NCI-H128 (cell line): ENCODE data around the gene TMEM190.
"Not testable (repeated sequence)": the region's sequence is repeated elsewhere in the genome, so short reads cannot be mapped to it uniquely, and the experiment has no call there.

Experiments used
- DNase-seq: peaks from one replicate; lab custom pipeline; 2025; ENCODE audit not compliant: unreplicated experiment; lab: John Stamatoyannopoulos, UW

Gene TMEM190

DNA sequence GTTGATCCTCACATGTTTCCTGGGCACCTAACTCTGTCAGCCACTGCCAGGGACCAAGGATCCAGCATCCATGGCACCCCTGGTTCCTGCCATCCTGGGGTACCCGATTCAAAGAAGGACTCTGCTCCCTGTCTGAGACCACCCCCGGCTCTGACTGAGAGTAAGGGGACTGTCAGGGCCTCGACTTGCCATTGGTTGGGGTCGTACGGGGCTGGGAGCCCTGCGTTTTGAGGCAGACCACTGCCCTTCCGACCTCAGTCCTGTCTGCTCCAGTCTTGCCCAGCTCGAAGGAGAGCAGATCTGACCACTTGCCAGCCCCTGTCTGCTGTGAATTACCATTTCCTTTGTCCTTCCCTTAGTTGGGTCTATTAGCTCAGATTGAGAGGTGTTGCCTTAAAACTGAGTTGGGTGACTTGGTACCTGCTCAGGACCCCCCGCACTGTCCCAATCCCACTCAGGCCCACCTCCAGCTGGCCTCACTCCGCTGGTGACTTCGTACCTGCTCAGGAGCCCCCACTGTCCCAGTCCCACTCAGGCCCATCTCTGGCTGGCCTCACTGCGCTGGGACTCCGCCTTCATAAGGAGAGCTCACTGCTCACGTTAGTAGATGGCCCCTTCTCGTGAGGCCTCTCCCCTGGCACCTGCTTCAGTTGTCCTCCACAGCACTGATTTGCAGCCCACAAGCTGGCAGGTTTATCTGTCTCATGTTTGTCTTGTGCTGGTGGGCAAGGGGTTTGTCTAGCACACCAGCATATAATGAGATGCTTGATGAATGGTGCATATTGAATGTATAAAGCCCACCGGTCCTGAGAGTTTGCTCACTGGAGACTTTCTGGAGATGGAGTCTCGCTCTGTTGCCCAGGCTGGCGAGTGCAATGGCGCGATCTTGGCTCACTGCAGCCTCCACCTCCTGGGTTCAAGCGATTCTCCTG lies 13.0 kb downstream of the TMEM190 start:
- DNase-seq, result no peak

DNA sequence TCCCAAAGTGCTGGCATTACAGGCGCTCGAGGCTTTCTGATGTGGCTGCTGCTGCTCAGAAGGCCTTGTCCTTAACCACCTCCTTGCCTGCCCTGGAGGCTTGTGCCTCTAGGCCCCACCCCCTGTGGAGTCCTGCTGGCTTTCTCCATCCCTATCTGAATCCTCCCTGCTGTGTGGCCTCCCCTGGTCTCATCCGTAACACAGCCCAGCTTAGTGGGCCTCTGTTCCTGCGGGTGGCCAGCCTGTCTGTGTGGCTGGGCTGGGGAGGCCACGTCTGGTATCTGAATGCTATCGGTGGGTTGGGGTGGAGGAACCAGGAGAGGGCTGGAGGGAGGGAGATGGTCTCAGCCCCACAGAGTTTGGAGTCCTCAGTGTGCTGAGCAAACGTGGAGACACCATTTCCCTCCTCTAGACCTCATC lies 13.8 kb downstream of the TMEM190 start:
- DNase-seq, result no peak

GRCh38 chr19:55391191-55391670 lies 14.6 kb downstream of the TMEM190 start:
- no peak for DNase-seq

- DNase-seq, result no peak
Observed at GRCh38 chr19:55391702-55392615, 15.3 kb downstream of the TMEM190 start.

GRCh38 chr19:55392820-55393761 lies 16.5 kb downstream of the TMEM190 start:
- no peak for DNase-seq

- no peak for DNase-seq
Observed at GRCh38 chr19:55398200-55398925, 21.7 kb downstream of the TMEM190 start.

DNA sequence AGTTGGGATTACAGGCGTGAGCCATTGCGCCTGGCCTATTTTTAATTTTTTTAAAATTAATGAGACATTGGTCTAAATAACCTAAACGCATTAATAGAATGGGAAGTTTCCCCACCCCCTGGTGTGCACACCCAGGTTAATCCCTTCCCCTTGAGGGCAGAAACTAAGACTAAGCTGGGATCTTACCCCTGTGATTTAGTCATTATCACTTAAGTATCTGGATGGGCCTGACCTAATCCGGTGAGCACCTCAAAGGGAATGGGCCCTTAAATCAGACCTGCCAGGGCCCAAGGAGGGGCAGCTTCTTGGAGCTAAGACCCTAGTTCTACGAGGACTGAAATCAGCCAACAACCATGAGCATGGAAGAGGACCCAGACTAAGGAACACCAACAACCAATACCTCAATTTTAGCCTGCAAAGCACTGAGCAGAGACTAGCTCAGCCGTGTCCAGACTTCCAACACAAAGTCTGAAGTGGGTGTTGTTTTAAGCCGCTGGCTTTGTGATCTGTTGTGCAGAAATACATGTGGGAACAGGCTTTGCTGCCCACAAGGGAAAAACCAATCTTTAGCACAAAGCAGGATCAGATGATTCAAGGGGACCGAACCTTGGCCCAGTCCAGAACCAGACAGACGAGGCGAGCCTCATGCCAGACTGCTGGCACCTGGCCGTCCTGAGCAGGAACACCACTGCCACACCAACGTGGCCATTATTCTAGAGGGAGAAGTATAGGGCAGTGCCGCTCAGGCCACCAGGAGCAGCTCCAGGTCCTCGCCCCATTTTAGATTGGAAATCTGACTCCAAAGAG lies 23.9 kb downstream of the TMEM190 start:
- DNase-seq, result no peak

DNA sequence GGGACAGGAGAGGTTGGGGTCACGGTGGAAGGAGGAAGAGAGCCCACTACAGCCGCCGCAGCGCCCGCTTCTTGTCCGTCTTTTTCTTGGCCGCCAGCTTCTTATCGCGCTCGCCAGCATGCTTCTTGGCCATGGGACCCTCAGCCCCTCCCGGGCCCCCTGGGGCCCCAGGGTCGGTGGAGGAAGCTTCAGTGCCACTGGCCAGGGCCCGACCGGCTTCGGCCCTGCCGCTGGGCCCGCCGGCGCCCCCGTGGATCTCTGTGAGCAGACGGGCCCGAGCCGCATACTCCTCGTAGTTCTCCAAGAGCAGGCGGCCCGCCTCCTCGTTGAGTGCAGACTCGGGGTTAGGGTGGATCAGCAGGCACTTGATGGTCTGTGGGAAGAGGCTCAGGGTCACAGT lies 24.8 kb downstream of the TMEM190 start:
- not testable (repeated sequence) for DNase-seq

GRCh38 chr19:55402509-55402908 lies 25.9 kb downstream of the TMEM190 start:
- DNase-seq, result no peak

- DNase-seq, result no peak
Observed at GRCh38 chr19:55405638-55406037, 29.0 kb downstream of the TMEM190 start.

DNA sequence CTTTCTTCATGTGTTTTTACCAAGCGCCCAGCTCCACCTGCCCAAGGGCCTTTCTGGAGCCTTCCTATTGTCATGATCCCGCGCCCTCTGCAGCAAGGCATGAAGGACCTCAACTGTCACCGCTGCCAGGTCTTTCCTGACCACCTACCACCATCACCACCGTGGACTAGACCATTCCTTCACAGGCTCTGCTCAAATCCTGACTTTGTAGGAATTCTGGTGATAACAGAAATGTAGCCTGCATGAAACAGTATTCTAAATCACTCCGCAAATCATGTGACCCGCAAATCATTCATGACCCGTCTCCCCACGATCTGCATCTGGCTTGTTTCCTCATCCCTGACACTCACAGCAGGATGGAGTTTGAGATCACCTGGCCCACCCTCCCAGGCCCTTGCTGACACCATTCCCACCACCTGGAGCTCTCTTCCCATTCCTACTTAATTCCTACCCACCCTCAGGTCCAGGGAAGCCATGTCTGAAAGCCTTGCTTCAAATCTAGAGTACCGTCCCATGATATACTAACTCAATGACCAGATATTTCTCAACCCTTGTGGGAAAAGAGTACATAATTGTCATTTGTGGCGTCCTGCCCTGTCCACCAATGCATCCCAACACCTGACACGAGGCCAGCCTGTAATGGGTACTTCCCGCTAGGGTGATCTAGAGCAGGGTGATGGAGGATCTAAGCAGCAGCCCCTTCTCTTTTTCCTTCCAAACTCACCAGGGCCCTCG lies 29.6 kb downstream of the TMEM190 start:
- no peak for DNase-seq

DNA sequence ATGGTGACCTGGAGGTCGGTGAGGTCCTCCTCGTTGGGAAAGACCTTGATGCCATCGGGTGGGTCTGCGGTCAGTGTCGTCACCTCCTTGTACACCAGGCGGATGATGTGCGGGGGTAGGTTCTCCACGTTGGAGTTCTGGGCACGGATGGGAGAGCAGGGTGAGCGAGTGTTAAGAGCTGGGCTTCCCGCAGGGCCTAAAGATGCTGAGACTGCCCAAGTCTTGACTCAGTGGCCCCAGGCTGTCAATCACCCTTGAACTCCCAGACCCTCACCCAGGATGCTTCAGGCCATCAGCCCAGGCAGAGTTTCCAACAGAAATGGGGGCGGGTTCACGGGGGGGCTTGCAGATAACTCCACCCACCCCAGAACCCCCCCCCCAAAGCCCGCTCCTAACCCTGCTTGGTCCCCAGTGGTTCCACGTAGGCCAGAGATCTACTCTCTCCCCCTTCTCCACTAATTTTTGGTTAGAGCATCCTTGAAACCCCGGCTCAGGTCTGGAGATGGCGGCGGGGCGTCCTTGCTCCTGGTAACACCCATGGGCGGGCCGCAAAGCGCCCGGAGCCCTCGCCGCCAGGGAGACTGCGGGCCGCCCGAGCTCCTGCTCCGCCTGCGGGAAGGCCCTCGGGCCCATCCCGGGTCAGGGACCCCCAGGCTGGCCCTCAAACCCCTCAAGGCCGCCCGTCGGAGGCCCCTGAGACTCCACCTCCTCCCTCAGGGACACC lies 30.4 kb downstream of the TMEM190 start:
- no peak for DNase-seq

- not testable (repeated sequence) for DNase-seq
Observed at GRCh38 chr19:55407550-55407799, 30.8 kb downstream of the TMEM190 start, which contains the start of gene UBE2S. UBE2S (minus strand) TSS chr19:55407788; CDS start chr19:55407589, 199 bp downstream.

- DNase-seq, result peak; percentile 95
Observed at GRCh38 chr19:55407800-55408532, 31.3 kb downstream of the TMEM190 start.

GRCh38 chr19:55408533-55408872 lies 31.9 kb downstream of the TMEM190 start:
- no peak for DNase-seq

GRCh38 chr19:55409179-55409578 lies 32.6 kb downstream of the TMEM190 start:
- DNase-seq, result not testable (repeated sequence)

DNA sequence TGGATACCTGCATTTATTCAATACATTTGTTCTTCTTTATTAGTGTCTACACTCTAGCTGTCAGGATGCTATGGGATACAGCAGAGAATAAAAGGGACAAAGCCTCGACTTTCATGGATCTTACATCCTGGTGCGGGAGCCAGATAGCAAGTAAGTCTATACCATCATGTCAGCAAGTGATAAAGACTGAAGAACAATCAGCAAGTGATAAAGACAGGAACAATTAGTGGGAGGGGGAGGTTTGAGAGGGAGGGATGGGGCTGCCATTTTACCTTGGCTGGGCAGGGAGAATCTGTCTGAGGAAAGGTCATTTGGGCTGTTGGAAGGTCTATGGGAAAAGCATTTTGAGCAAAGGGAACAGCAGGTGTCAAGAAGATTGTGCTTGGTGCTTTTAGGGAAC lies 33.5 kb downstream of the TMEM190 start:
- no peak for DNase-seq
